Ovary (tissue), 3 donors: ENCODE data around the gene CRY2.

Source experiments
- POLR2A ChIP-seq: fragments of 450-650 bp; IDR thresholded peaks from one replicate; pipeline ENCODE4 v1.6.1; 2017; ENCODE audit warnings: antibody characterized with exemption, mild to moderate bottlenecking, moderate library complexity
- TF ChIP-seq, protein P1 (sequence below), 3 donors: fragments of 450-650 bp in 2 of 3; fragments of 200-600 bp in 1 of 3; IDR thresholded peaks; one replicate each; pipeline versions ENCODE4 v1.5.1 to v1.8.0; 2016 to 2022; ENCODE audit warnings: antibody characterized with exemption in 3 of 3, mild to moderate bottlenecking in 1 of 3
- donor health status: DM: no; HTN: no; CAD: no.

DNA sequence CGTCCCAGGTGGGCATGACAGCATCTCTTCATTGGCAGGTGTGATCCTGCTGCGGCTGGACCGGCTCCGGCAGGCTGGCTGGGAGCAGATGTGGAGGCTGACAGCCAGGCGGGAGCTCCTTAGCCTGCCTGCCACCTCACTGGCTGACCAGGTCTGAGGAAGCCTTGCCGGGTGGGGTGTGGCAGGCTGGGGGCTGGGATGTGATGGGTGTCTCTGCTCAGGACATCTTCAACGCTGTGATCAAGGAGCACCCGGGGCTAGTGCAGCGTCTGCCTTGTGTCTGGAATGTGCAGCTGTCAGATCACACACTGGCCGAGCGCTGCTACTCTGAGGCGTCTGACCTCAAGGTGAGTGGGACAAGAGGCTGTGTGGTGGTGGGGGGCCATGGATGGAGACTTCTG is 78.7 kb downstream of the CRY2 start:
- TF ChIP-seq, protein P1, sequence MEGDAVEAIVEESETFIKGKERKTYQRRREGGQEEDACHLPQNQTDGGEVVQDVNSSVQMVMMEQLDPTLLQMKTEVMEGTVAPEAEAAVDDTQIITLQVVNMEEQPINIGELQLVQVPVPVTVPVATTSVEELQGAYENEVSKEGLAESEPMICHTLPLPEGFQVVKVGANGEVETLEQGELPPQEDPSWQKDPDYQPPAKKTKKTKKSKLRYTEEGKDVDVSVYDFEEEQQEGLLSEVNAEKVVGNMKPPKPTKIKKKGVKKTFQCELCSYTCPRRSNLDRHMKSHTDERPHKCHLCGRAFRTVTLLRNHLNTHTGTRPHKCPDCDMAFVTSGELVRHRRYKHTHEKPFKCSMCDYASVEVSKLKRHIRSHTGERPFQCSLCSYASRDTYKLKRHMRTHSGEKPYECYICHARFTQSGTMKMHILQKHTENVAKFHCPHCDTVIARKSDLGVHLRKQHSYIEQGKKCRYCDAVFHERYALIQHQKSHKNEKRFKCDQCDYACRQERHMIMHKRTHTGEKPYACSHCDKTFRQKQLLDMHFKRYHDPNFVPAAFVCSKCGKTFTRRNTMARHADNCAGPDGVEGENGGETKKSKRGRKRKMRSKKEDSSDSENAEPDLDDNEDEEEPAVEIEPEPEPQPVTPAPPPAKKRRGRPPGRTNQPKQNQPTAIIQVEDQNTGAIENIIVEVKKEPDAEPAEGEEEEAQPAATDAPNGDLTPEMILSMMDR (IDR thresholded peaks at IDR 0.05) = no peak
- TF ChIP-seq POLR2A = no peak
